NCI-H526 treated with DMSO at 0.1 percent for 48 hours (cell line): ENCODE results near the gene IL1R2.

Source experiments
- DNase-seq: peaks from one replicate; lab custom pipeline; 2025; lab: John Stamatoyannopoulos, UW

Gene IL1R2

DNA sequence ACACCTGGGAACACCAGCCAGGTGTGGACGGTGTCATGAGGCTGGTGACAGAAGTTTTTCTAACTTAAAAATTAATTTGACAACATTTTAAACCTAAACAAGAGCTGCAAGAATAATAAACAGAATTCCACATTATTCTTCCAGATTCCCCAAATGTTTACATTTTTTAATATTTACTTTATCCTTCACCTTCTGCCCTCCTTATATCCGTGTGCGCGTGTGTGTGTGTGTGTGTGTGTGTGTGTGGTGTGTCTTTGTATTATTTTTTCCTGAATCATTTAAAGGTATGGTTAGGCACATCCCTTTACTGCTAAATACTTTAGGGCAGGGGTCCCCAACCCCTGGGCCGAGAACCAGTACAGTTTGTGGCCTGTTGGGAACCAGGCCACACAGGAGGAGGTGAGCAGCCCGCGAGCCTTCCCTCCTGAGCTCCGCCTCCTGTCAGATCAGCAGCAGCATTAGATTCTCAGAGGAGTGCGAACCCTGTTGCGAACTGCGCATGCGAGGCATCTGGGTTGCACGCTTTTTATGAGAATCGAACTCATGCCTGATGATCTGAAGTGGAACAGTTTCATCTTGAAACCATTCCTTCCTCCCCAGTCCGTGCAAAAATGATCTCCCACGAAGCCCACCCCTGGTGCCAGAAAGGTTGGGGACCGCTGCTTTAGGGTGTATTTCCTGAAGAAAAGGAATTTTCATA lies 16.4 kb upstream of the IL1R2 start:
- no peak for DNase-seq

- no peak for DNase-seq
These were observed 14.9 kb upstream of the IL1R2 start for GRCh38 chr2:101976891-101977290.

DNA sequence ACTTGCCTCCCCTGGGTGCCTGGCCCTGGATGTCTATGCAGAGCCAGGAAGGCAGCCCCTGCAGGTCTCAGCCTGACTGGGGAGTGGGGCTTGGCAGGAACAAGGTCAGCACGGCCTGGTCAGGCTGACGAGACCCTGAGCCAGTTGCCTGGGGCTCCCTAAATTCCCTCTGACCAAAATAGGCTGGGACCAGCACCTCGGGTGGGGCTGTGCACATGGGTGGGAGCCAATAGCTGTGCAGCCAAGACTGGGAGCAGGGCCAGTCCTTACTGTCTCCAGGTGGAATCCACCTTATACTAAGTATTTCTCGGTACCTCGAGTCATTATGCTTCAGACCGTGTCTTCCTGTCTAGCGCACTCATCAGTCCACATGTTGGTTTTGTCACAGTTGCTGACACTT lies 11.4 kb upstream of the IL1R2 start:
- no peak for DNase-seq

DNA sequence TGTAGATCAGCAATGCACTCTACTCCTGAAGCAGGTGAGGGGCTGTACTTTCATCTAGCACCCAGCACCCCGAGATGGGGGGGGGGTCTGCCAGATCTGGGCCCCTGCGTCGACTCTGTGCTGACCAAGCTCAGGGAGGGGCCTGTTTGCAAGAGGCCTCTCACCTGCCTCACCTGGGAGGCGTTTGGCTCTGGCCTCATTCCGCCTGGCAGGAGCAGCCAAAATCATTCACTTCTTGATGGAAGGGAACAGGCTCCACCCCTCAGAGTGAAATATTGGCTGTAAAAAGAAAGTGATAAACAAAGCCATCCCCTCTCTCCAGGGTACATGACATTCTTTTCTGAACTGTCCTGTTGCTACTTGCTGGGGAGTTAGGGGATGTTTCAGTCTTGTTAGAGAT lies 10.7 kb upstream of the IL1R2 start:
- no peak for DNase-seq

GRCh38 chr2:101981504-101981903 lies 10.3 kb upstream of the IL1R2 start:
- DNase-seq = no peak

- no peak for DNase-seq
These were observed 9.2 kb upstream of the IL1R2 start for GRCh38 chr2:101982495-101983029.

GRCh38 chr2:101983486-101983885 lies 8.3 kb upstream of the IL1R2 start:
- no peak for DNase-seq

DNA sequence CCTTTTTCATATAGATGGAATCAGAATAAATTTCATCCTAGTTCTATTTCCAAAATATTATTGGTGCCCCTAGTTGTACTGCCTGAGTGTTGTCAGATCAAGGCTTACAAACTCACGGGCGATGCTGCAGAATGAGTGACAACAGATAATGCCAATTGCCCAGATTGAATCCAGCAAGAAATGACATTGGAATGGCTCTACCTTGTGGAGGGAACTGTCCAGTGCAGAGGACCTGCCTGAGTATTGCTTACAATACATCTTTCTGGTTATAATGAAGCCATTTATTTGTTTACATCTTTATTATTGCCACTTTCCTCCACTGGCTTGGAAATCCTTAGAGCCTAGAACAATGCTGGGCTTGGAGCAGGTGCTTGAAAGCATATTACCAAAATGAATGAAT lies 7.8 kb upstream of the IL1R2 start:
- no peak for DNase-seq

DNA sequence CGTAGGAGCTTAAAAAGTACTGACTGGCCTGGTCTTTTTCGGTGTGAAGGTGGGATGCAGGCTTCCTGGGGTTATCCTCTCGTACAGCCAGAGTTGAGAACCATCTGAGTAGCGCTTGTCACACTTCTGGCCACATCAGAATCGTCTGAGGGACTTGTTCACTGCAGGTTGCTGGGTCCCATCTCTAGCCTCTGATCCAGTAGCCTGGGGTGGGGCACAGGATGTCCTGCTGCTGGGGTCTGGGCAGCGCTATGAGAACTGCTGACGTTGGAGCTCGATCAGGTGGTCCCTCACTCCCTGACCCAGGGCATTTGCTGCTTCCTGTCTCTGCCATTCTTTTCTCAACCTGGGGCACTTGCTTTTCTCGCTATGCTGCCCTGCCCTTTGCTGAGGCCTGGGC lies 7.1 kb upstream of the IL1R2 start:
- DNase-seq = no peak

DNA sequence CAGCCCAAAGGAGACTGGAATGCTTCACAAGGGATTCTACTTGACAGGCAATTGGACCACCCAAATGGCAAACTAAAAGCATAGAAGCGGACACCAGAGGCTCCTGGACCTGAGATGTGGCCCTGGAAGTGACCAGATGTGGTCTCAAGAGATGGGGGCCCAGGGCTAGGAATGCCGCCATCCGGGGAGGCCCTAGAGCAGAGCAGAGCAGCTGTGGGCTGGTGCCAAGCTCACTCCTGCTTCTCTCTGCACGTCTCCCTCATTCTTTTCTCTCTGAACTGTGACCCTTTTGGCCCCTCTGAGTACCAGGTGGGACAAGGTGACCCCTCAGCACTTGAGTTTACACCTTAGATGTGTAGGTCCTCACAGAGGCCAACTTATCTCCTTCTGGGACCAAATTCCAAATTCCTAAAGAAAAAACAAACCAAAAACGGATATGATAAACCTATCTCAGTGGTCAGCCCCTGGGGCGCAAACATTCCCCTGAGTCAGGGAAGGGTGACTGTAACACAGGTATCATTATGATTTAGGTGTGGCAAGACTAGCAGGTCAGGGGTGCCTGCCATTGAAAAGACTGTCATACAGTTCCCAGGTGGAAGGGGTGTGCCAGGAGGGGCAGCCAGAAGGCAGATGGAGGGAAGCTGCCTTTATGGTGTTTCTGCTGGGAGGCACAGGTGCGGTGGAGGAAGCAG lies 6.5 kb upstream of the IL1R2 start:
- DNase-seq = no peak

GRCh38 chr2:101985793-101986164 lies 6.0 kb upstream of the IL1R2 start:
- DNase-seq = no peak

- no peak for DNase-seq
These were observed 5.4 kb upstream of the IL1R2 start for GRCh38 chr2:101986376-101986775.

DNA sequence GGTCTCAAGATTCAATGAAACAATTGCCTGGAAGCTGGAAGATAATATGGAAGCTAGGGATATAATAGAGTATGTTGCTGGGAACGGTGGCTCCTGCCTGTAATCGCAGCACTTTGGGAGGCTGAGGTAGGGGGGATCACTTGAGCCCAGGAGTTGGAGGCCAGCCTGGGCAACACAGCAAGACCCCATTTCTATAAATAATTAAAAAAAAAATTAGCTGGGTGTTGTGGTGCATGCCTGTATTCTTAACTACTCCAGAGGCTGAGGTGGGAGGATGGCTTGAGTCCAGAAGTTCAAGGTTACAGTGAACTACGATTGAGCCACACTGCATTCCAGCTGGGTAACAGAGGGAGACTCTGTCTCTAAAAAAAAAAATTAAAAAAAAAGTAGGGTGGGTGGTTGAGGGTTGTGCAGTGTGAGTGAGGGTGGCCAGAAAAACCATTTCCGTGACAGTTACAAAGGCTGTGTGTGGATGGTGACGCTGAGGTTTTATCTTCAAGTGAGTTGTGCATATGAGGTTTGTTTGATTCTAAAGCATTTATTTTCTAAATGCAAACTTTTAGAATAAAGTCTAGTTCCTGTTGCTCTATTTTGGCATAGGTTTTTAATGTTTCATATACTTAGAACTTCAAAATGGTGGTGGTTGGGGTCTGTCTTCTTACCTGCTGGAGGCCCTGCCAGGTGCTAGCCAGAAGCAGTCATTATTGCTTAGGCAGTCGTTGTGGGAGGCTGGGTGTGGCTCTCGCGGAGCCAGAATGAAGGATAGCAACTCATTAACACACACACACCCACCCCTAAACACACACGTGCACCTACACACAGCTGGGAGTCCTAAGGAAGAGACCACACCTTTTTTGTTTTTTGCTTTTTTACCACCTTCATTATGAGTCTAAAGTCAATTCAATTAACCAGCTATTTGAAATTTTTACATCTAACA lies 4.7 kb upstream of the IL1R2 start:
- DNase-seq = no peak

GRCh38 chr2:101987832-101988231 lies 3.9 kb upstream of the IL1R2 start:
- DNase-seq = no peak

- no peak for DNase-seq
These were observed 3.2 kb upstream of the IL1R2 start for GRCh38 chr2:101988541-101988940.

DNA sequence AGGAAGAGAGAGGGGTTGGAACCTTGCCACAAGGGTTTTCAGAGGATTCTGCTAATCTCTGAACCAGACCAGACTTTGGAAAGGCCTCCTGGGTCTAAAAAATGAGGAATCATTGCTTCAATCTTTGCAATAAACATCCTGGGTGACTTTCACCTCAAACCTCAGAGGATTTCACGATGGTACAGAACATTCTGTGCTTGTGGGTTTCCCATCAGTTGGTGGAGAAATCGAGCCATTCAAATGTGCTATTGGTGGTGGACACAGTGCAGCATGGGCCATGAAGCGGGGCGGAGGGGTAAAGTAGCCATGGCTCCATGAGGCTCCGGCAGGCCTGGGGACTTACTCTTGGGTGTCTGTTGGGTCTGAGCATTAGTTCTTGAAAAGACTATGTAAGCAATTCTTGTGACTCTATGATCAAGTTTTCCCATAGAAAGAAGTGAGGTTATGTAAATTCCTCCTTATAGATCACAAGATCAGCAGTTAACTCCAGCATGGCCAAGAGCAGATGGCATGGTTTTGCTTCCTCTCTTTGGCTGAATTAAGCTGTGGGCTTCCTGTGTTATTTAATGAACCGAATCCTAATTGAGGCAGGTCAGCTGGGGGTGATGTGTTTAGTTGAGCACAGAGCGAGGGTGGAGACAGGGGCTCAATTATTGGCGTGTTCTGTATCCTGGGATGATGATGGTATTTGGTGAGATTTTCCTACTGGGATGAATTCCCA lies 1.9 kb upstream of the IL1R2 start:
- no peak for DNase-seq

- DNase-seq = no peak
These were observed 2.0 kb downstream of the IL1R2 start for GRCh38 chr2:101993772-101994171.

DNA sequence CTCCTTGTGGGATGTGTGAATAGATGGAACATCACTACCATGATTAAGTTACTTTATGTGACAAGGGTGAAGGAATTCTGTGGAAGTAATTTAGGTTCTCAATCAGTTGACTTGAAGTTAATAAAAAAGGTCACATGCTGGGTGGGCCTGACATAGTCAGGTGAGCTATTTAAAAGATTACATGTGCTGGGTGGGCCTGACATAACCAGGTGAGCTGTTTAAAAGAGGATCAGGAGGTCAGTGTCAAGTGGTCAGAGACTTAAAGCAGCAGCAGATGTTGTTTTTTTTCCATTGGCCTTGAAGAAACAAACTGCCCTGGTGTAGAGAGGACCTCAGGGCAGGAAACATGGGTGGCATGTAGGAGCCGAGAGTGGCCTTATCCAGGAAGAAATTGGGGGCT lies 3.3 kb downstream of the IL1R2 start:
- no peak for DNase-seq

- DNase-seq = no peak
These were observed 4.0 kb downstream of the IL1R2 start for GRCh38 chr2:101995804-101996203.

GRCh38 chr2:101998556-101998895 lies 6.8 kb downstream of the IL1R2 start:
- DNase-seq = no peak

- DNase-seq = no peak
These were observed 7.4 kb downstream of the IL1R2 start for GRCh38 chr2:101998896-101999789.
